NCI-H1092 (cell line): ENCODE measurements around the gene ADAMTS10.
"Not testable (repeated sequence)": the region's sequence is repeated elsewhere in the genome, so short reads cannot be mapped to it uniquely, and the experiment has no call there.

Experiments
- DNase-seq: peaks from one replicate; lab custom pipeline; 2025; lab: John Stamatoyannopoulos, UW

Gene ADAMTS10

GRCh38 chr19:8592231-8593009 is 18.1 kb downstream of the ADAMTS10 start:
- no peak for DNase-seq

- no peak for DNase-seq
Observed at GRCh38 chr19:8589177-8589714, 21.3 kb downstream of the ADAMTS10 start.

- DNase-seq = no peak
Observed at GRCh38 chr19:8585894-8586750, 24.4 kb downstream of the ADAMTS10 start.

- DNase-seq = no peak
Observed at GRCh38 chr19:8584965-8585893, 25.3 kb downstream of the ADAMTS10 start.

GRCh38 chr19:8580710-8581281 is 29.7 kb downstream of the ADAMTS10 start:
- DNase-seq = peak; percentile 54

- no peak for DNase-seq
Observed at GRCh38 chr19:8578642-8579265, 31.8 kb downstream of the ADAMTS10 start.

GRCh38 chr19:8577741-8578140 is 32.8 kb downstream of the ADAMTS10 start:
- DNase-seq = no peak

- no peak for DNase-seq
Observed at GRCh38 chr19:8577247-8577646, 33.3 kb downstream of the ADAMTS10 start, which contains the start of gene MYO1F. MYO1F (minus strand) TSS chr19:8577442; CDS start chr19:8577309, 133 bp downstream.

- no peak for DNase-seq
Observed at GRCh38 chr19:8576273-8576993, 34.1 kb downstream of the ADAMTS10 start.

GRCh38 chr19:8575467-8575997 is 35.0 kb downstream of the ADAMTS10 start:
- DNase-seq = no peak

- DNase-seq = not testable (repeated sequence)
Observed at GRCh38 chr19:8574619-8574922, 35.9 kb downstream of the ADAMTS10 start.

- DNase-seq = no peak
Observed at GRCh38 chr19:8573316-8573715, 37.2 kb downstream of the ADAMTS10 start.

- DNase-seq = no peak
Observed at GRCh38 chr19:8571006-8571411, 39.5 kb downstream of the ADAMTS10 start.

- DNase-seq = no peak
Observed at GRCh38 chr19:8569066-8569771, 41.3 kb downstream of the ADAMTS10 start.

GRCh38 chr19:8567522-8568172 is 42.9 kb downstream of the ADAMTS10 start:
- DNase-seq = no peak

- no peak for DNase-seq
Observed at GRCh38 chr19:8566855-8567254, 43.7 kb downstream of the ADAMTS10 start.

GRCh38 chr19:8564866-8565265 is 45.6 kb downstream of the ADAMTS10 start:
- not testable (repeated sequence) for DNase-seq

GRCh38 chr19:8561075-8561764 is 49.3 kb downstream of the ADAMTS10 start:
- no peak for DNase-seq
